GM12865 (cell line): Measurements from ENCODE around the gene ANO7.

ENCODE experiments used
- DNase-seq: peaks from one replicate; pipeline ENCODE4 v3.0.0; 2010; ENCODE audit warnings: low read depth
- H3K4me3 ChIP-seq: 2 replicates; pipeline ENCODE4 v1.5.1; 2011; ENCODE audit warnings: mild to moderate bottlenecking, low read depth, low read length, control low read depth
- TF ChIP-seq, protein P1 (sequence below): IDR thresholded peaks from 2 replicates; pipeline ENCODE4 v1.5.1; 2011; ENCODE audit warnings: low read length, control low read depth, low read depth, inconsistent platforms; ENCODE audit not compliant: insufficient read depth; ENCODE audit errors: missing control alignments

The ANO7 gene

DNA sequence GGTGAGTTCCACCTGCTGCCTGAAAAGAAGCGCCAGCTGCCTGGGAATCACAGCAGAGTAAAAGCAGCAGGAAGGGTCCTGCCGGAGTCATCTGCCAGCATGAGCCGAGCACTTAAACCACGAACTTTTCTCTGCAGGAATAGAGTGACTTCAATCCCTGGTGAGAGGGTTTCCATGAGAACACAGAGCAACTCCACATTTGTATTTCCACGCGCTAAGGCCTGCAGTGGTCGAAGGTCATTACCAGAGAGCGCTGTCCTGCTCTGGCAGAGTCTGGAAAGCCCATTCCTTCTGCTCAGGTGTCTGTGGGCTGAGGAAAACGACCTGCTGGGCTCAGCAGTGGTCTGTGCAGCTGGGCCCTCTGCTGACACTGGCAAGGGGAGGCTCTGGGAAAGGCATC is 45.9 kb upstream of the ANO7 start:
- no peak overlapping the region for H3K4me3 ChIP-seq
- TF ChIP-seq, protein P1, sequence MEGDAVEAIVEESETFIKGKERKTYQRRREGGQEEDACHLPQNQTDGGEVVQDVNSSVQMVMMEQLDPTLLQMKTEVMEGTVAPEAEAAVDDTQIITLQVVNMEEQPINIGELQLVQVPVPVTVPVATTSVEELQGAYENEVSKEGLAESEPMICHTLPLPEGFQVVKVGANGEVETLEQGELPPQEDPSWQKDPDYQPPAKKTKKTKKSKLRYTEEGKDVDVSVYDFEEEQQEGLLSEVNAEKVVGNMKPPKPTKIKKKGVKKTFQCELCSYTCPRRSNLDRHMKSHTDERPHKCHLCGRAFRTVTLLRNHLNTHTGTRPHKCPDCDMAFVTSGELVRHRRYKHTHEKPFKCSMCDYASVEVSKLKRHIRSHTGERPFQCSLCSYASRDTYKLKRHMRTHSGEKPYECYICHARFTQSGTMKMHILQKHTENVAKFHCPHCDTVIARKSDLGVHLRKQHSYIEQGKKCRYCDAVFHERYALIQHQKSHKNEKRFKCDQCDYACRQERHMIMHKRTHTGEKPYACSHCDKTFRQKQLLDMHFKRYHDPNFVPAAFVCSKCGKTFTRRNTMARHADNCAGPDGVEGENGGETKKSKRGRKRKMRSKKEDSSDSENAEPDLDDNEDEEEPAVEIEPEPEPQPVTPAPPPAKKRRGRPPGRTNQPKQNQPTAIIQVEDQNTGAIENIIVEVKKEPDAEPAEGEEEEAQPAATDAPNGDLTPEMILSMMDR, result no peak
- no peak for DNase-seq

DNA sequence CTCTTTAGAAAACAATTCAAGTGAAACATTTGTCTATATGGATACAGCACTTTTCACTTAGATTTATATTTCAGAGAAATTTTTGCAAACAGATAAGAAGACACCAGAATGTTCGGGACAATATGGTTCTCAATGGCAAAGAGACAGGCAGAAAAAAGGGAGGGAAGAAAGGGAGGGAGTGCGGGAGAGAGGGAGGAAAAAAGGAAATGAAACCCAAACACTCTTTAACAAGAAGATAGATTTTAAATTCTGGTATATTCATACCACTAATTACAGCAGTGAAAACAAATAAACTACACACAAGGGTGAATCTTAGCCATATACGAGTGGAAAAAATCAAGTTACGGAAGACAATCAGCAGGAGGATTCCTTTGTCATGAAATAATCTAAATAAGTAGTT is 42.2 kb upstream of the ANO7 start:
- H3K4me3 ChIP-seq, result no peak overlapping the region
- TF ChIP-seq, protein P1, result no peak
- DNase-seq, result no peak

DNA sequence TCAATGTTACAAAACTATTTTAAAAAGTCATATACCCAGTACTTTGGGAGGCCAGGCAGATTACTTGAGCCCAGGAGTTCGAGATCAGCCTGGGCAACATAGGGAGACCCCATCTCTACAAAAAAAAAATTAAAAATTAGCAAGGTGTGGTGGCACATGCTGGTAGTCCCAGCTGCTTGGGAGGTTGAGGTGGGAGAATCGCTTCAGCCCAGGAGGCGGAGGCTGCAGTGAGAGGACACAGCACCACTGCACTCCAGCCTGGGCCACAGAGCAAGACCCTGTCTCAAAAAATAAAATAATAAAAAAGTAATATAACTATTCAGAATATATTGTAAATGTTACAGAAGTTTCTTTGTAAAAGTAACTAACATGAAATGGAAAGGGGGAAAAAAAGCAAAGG is 41.1 kb upstream of the ANO7 start:
- TF ChIP-seq, protein P1, result no peak
- H3K4me3 ChIP-seq, result no peak overlapping the region
- DNase-seq, result no peak

DNA sequence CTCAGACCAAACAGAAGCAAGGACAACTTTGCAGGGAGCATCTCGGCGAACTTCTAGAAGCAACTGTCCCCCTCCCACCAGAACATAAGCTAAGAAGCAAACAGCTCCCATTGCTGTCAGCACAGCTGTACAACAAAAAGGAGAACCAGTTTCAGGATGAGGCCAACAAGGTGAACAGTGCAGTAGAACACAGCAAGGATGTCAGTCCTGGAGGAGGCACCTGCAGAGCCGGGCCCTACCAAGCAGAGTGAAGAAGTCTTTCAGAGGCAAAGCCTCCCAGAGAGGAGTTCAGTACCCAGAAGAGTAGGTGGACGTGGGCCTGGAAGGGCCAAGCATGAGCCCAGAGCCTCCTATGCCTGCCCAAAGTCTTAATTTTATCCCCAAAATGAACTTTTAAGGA is 40.2 kb upstream of the ANO7 start:
- H3K4me3 ChIP-seq, result peak overlapping the region; percentile 87
- peak; percentile 31 for DNase-seq
- TF ChIP-seq, protein P1, result no peak

DNA sequence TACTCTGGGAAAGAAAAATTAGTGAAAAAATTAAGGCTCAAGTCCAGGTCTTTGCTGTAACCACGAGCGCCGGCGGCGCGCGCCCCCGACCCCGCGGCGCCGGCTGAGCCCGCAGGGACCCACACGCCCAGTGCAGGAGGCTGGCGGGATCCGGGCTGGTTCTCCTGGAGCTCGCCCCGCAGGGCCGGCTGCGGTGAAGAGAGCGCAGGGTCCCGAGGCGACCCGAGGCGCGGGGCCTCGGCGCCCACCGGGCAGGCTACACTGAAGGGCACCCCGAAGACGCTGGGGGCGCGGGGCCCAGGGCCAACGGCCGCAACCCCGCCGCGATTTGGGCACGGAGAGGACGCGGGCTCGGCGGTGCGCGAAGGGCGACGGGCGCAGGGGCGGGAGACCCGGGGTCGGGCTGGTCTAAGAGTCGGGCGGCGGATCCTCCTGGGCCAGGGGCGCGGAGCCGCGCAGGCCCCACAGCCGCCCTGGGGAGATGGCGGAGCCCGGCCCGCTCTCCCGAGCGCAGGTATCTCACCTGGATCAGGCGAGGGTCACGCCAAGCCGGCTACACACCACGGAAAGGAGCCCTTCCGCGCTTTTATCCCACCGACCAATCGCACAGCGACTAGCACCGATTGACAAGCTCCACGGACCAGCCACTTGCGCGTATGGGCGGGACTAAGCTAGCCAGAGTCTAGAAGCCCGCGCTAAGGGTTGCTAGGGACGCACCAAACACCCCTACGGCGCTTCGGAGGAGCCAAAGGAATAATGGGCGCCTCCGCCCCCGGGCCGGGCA is 39.4 kb upstream of the ANO7 start, which contains the start of gene PASK:
Gene PASK (minus strand): TSS at position 582 of the 784 bp plus-strand sequence. CDS start 6,440 bp downstream, outside the sequence.
- peak; percentile 97 for DNase-seq
- peak within 1 kb of the TSS; percentile 87 for H3K4me3 ChIP-seq
- TF ChIP-seq, protein P1, result no peak

DNA sequence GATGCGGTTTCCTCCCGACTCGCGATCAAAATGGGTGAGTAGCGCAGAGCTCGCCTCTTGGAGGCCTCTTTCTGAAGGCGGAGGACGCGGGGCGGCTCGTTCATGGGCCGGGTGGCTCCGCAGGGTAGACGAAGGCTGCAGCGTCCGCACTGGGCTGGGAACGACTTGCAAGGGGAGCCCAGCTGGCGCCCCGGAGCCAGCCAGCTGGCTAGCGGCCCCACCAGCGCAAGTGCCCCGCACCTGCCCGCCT is 38.9 kb upstream of the ANO7 start:
- DNase-seq, result no peak
- peak overlapping the region; percentile 87 for H3K4me3 ChIP-seq
- TF ChIP-seq, protein P1, result no peak

DNA sequence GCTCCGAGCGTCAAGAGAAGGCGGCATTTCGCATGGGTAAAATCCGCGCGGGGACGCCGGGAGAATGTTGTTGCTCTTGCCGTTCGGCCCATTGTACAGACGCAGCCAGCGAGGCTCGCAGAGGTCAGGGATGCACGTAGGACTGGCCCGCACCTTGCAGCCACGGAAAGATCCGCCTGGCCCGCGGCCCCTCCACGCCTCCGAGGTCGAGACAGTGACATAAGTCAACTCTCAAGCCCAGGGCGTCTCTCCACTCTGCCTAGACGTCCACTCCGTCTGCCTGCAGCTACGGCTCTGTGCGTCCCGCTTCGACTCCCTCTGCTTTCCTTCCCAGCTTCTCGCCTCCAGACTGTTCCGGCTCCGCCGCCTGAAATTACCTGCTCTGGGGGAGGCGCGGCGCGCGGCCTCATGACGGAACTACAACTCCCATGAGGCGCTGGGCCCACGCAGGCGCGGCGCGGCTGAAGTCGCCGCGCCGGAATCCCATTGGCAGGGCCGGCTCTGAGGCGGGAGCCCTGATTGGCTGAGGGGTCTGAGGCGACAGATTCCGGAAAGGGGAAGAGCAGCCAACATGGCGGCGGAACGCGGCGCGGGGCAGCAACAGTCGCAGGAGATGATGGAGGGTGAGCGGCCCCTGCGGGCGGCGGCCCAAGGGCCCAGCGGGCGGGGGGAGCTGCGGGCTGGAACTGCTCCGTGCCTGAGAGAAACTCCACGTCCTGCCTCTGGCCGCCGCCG is 38.4 kb upstream of the ANO7 start, which contains the start of gene PPP1R7:
Gene PPP1R7 (plus strand): TSS at position 543 of the 735 bp plus-strand sequence. CDS start 29 bp downstream, at position 572.
- DNase-seq, result peak; percentile 97
- H3K4me3 ChIP-seq, result peak within 1 kb of the TSS; percentile 87
- TF ChIP-seq, protein P1, result peak; percentile 44
